Stimulated activated effector memory CD8-positive, alpha-beta T cell treated with anti-CD3 and anti-CD28 coated beads, Interleukin-12 subunit alpha, Interleukin-12 subunit beta, amount 100 ng/mL, for 72 hours (primary cell): ENCODE measurements around the gene DPYSL3.

Experiments
- ATAC-seq: fragments of 150-1000 bp; cut with Tn5 transposase; 2 replicates; pipeline ENCODE4 v1.10.0; 2021
- DNase-seq, 2 donors: peaks; one replicate each; pipeline ENCODE4 v3.0.0; 2021 to 2022; ENCODE audit warnings: low spot score in 2 of 2
- H3K27ac Mint-ChIP-seq: one replicate; pipeline ENCODE4 v1.8.0; 2022; ENCODE audit warnings: mild to moderate bottlenecking, mixed read lengths
- H3K36me3 Mint-ChIP-seq: one replicate; pipeline ENCODE4 v1.8.0; 2022; ENCODE audit warnings: mild to moderate bottlenecking, mixed read lengths
- H3K4me1 Mint-ChIP-seq: one replicate; pipeline ENCODE4 v1.8.0; 2022; ENCODE audit warnings: mixed read lengths
- H3K4me3 Mint-ChIP-seq: one replicate; pipeline ENCODE4 v1.8.0; 2022; ENCODE audit warnings: mild to moderate bottlenecking, mixed read lengths
- H3K9me3 Mint-ChIP-seq: one replicate; pipeline ENCODE4 v1.8.0; 2022; ENCODE audit warnings: mixed read lengths

Gene DPYSL3

DNA sequence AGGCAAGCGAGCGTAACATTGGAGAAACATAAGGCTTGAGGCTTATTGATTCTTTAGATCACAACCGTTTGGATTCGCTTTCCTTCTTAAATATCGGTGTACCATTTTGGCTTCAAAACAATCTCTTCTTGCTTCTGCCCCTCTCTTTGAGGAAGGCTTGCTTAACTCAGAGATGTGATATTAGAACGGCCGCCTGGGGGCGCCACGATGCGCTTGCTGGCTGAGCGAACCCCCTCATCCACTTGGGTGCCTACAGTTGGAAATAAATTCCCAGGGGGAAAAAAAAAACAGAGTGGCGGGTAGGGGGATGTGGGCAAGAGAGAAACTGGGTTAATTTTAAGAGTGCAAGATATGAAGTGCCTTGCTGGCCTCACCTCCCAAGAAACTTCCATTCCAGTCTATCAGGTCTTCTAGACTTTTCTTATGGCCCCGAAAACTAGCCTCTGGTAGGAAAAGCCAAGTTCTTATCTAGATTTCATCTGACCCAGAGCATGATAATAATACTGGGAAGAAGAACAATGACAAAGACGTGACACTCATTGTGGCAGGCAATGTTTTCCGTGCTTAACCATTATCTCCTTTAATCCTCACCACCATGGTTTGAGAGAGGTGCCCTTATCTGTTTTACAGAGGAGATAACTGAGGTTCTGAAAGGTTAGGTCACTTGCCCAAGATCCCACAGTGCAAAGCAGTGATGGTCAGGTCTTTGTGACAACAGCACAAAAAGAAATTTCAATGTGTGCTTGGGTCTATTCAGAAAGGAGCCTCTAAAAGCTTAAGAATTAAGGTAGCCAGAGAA, 115.8 kb downstream of the DPYSL3 start:
- no peaks in the 10 kb centered on the region for H3K4me1 Mint-ChIP-seq
- no peaks in the 10 kb centered on the region for H3K36me3 Mint-ChIP-seq
- ATAC-seq, result no peak
- no peaks in the 10 kb centered on the region for H3K9me3 Mint-ChIP-seq
- H3K27ac Mint-ChIP-seq, result no peak overlapping the region
- H3K4me3 Mint-ChIP-seq, result no peak overlapping the region
- DNase-seq, result no peak

DNA sequence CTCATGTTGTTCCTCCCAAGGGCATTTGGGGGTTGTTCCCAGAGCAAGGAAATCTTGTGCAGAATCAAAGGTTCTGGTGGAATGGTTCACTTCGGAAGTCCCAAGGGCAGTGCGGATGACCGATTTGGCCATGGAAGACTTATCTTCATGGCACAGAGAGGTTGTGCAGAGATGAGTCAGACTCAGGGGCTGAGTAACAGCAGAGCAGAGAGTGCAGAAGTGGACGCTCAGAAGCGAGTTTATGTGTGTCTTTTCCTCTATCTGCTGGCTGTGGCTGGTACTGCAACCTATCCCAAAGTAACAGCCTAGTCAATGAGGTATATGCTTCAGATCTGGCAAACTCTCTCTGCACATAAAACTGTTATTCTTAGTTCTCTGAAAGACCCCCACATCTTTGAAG, 118.1 kb downstream of the DPYSL3 start:
- no peak overlapping the region for H3K27ac Mint-ChIP-seq
- DNase-seq, result no peak
- no peak overlapping the region for H3K4me3 Mint-ChIP-seq
- no peaks in the 10 kb centered on the region for H3K4me1 Mint-ChIP-seq
- no peaks in the 10 kb centered on the region for H3K36me3 Mint-ChIP-seq
- H3K9me3 Mint-ChIP-seq, result no peaks in the 10 kb centered on the region
- peak; percentile 41 for ATAC-seq

DNA sequence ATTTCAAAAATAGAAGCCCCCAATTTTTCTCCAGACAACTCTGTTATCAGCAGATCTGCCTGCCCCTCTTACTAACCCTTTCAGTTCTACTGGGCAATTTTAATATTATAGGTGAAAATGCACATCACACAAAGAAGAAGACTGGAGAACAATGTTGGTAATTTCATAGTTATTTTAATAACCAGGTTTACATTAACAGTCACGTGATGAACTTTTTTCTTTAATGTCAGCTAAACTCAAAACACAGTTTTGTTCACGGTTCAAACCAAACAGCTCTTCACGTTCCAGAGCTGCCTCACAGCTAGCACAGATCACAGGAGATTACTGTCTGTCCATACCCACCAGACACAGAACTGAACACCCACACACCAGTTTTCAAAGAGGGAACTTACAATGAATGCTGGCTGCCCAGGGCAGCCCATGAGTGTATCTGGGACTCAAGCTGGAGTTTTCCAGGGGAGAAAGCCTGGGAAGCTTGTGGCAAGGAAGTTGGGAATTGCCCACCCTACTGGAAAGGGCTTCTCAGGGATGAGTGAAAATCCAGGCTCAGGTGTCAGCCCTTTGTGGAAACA, 119.1 kb downstream of the DPYSL3 start:
- Mint-ChIP-seq H3K36me3 (no peaks in the 10 kb centered on the region), H3K4me1 (no peaks in the 10 kb centered on the region), H3K4me3 (no peak overlapping the region), H3K9me3 (no peaks in the 10 kb centered on the region), H3K27ac (no peak overlapping the region)
- DNase-seq, result no peak
- no peak for ATAC-seq

DNA sequence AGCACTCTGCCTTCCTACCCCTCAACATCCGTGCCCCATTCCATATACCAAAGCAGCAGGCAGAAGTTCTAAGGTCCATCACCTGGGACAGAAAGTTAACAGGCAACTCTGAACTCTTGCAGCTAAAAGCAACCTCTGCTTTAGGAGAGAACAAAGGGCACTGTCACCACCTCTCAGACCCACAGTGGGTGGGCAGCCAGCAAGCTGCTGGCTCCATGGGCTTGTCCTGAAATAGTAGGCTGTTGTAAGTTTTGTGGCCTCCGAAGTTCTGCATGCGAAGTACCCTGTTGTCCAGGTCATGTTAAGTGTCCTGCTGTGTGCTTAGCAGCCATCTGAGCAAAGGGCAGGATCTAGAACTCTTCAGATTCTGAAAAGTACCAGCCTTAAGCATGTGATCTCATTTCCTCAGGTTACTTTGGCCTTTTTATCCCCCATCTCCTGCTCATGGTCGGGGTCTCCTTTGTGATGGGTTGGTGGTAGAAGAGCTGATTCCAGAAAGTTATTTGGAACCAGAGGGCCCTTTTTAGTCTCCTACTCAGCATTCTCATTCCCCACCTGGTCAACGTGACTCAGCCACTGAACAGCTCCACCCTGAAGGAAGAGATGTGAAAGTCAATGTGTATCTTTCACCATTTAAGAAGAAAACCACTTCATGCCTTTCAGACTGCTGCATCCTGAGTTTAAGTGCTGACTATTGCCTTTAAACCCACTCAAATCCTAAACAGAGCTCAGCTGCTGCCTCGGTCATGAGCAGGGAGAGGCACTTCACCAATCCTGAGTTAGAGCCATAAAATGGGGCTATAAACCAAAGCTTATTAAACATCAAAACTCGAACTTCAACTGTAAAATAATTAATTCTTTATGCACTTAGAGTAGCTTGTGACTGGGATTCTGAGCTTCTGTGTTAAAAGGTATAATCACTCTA, 121.4 kb downstream of the DPYSL3 start:
- no peak for DNase-seq
- H3K4me3 Mint-ChIP-seq, result no peak overlapping the region
- no peaks in the 10 kb centered on the region for H3K9me3 Mint-ChIP-seq
- no peak overlapping the region for H3K27ac Mint-ChIP-seq
- H3K36me3 Mint-ChIP-seq, result no peaks in the 10 kb centered on the region
- no peaks in the 10 kb centered on the region for H3K4me1 Mint-ChIP-seq
- no peak for ATAC-seq

- Mint-ChIP-seq H3K27ac (no peak overlapping the region), H3K4me1 (no peaks in the 10 kb centered on the region), H3K9me3 (no peaks in the 10 kb centered on the region), H3K4me3 (no peak overlapping the region), H3K36me3 (no peaks in the 10 kb centered on the region)
- DNase-seq (no peak), ATAC-seq (peak; percentile 22)
Measured at GRCh38 chr5:147387109-147387508, 122.8 kb downstream of the DPYSL3 start.

DNA sequence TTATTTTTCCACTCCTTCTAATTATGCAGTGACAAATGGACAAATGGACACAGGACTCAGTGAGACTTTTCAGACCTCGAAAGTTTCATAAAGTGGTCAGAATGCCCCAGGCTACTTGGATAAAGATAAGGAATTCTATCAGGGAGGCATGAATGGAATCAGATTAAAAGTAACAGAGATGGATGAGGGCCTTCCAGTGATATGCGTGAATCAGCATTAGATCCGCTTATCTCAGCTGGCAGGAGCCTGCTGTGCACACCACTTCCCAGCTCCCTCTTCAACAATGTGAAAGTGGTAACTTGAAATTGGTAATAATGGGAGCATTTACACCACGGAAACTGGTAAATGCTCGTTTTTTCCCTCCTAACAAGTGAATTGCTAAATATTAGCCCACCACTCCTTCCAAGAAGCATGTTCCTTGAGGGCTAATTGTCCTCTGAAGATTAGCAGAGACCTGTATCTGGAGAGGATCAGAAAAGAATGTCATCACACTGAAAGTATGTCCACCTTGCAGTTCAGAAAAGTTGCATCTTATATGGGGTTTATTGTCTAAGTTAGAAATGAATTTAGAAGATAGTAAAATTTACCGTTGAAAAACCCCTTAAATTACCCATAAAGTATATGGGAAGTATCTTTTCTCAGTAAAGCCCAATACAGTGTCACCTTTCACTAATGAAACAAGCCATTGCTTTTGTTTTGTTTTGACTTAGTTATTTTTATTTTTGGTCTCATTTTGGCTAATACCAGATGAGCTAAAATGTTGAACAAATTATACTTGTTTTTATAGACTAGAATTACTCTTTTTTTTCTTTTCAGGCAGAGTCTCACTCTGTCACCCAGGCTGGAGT, 125.3 kb downstream of the DPYSL3 start:
- H3K4me3 Mint-ChIP-seq, result no peak overlapping the region
- H3K36me3 Mint-ChIP-seq, result no peaks in the 10 kb centered on the region
- H3K27ac Mint-ChIP-seq, result no peak overlapping the region
- ATAC-seq, result no peak
- DNase-seq, result no peak
- no peaks in the 10 kb centered on the region for H3K9me3 Mint-ChIP-seq
- no peaks in the 10 kb centered on the region for H3K4me1 Mint-ChIP-seq

- ATAC-seq, result no peak
- Mint-ChIP-seq H3K36me3 (no peaks in the 10 kb centered on the region), H3K4me1 (no peaks in the 10 kb centered on the region), H3K9me3 (no peaks in the 10 kb centered on the region), H3K27ac (no peak overlapping the region), H3K4me3 (no peak overlapping the region)
- DNase-seq, result no peak
Measured at GRCh38 chr5:147382776-147383175, 127.1 kb downstream of the DPYSL3 start.

DNA sequence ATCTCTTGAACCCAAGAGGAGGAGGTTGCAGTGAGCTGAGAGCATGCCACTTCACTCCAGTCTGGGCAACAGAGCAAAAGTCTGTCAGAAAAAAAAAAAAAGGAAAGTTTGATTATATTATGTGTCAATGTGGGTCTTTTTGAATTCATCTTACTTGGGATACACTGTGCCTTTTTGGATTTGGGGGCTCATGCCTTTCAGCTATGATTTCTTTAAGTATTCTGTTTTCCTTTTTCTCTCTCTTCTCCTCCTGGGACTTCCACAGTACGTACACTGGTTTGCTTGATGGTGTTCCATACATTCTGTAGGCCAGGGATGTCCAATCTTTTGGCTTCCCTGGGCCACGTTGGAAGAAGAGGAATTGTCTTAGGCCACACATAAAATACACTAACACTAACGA, 128.3 kb downstream of the DPYSL3 start:
- no peak overlapping the region for H3K27ac Mint-ChIP-seq
- no peaks in the 10 kb centered on the region for H3K9me3 Mint-ChIP-seq
- H3K4me1 Mint-ChIP-seq, result no peaks in the 10 kb centered on the region
- H3K36me3 Mint-ChIP-seq, result no peaks in the 10 kb centered on the region
- no peak overlapping the region for H3K4me3 Mint-ChIP-seq
- ATAC-seq (no peak), DNase-seq (no peak)

GRCh38 chr5:147377682-147378081, 132.2 kb downstream of the DPYSL3 start:
- Mint-ChIP-seq H3K4me1 (no peaks in the 10 kb centered on the region), H3K36me3 (no peaks in the 10 kb centered on the region), H3K27ac (no peak overlapping the region), H3K9me3 (no peaks in the 10 kb centered on the region), H3K4me3 (no peak overlapping the region)
- ATAC-seq, result no peak
- no peak for DNase-seq

GRCh38 chr5:147375151-147375550, 134.7 kb downstream of the DPYSL3 start:
- Mint-ChIP-seq H3K36me3 (no peaks in the 10 kb centered on the region), H3K4me3 (no peak overlapping the region), H3K9me3 (peaks cover 2% of the 10 kb centered on the region), H3K27ac (no peak overlapping the region), H3K4me1 (no peaks in the 10 kb centered on the region)
- ATAC-seq (no peak), DNase-seq (no peak)

GRCh38 chr5:147373328-147373727, 136.5 kb downstream of the DPYSL3 start:
- H3K27ac Mint-ChIP-seq, result no peak overlapping the region
- peaks cover 2% of the 10 kb centered on the region for H3K9me3 Mint-ChIP-seq
- H3K36me3 Mint-ChIP-seq, result no peaks in the 10 kb centered on the region
- DNase-seq (no peak), ATAC-seq (no peak)
- no peaks in the 10 kb centered on the region for H3K4me1 Mint-ChIP-seq
- H3K4me3 Mint-ChIP-seq, result no peak overlapping the region

DNA sequence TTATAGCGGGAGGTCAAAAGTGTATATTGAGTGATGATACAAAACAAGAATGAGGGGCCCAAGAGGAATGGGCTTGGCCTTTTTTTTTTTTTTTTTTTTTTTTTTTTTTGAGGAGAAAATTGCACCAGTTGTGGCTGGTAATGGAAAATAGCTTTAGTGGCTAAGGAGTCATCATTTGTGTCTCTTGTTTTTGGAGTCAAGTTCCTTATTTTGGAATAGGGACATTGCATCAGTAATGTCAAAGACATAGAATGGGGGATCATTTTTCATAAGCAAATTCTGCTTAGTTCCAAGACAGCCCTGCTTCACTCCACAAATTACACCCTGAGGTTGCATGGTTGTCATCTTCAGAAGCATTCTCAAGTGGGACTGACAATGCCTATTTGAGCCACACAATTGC, 137.7 kb downstream of the DPYSL3 start:
- Mint-ChIP-seq H3K9me3 (peaks cover 2% of the 10 kb centered on the region), H3K27ac (no peak overlapping the region), H3K36me3 (no peaks in the 10 kb centered on the region), H3K4me1 (no peaks in the 10 kb centered on the region), H3K4me3 (no peak overlapping the region)
- ATAC-seq (no peak), DNase-seq (no peak)

DNA sequence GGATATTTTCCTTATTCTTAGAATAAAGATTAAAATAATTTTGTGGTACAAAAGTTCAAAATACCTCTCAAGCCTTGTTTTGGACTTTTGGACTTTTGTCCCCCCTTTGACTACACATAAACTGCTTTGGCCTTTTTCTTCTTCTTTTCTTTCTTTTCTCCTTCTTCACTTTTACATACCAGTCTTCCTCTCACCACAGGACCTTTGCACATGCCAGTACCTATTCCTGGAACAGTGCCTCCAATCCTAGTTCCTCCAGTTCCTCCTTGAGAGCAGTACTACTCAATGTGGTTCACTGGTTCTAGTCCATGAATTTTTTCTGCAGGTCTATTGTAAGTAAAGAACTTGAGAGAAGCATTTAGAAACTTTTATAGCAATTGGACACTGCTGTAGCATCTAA, 138.6 kb downstream of the DPYSL3 start:
- H3K27ac Mint-ChIP-seq, result no peak overlapping the region
- peaks cover 2% of the 10 kb centered on the region for H3K9me3 Mint-ChIP-seq
- H3K4me3 Mint-ChIP-seq, result no peak overlapping the region
- H3K4me1 Mint-ChIP-seq, result no peaks in the 10 kb centered on the region
- no peaks in the 10 kb centered on the region for H3K36me3 Mint-ChIP-seq
- DNase-seq, result no peak
- no peak for ATAC-seq

DNA sequence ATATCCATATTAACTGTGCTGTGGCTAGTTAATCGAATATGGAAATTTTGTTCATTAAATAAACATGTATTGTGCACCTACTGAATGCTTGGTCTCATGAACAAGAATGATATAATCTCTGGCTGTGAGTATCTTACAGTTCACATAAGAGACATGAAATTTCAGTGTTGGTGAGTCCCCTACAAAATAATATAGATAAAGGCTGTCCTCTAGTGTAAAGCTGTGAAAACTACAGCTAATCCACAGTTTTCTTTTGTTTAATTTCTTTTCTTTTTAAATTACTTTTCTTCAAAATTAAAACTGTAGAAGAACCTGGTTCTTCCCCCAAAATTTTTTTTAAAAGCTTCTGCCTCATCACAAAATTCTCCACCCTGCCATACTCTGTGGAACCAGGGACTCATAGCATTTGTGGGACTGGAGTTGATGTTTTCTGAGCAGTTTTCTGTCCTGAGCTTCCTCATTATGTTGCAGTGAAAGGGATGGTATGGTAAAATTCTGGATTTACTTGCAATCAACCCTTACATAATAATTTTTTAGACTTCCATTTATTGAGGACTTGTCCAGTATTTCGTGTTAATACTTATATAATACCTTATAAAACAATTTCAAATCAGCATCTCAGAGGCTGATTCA, 140.0 kb downstream of the DPYSL3 start:
- ATAC-seq (no peak), DNase-seq (no peak)
- H3K36me3 Mint-ChIP-seq, result no peaks in the 10 kb centered on the region
- H3K9me3 Mint-ChIP-seq, result peaks cover 2% of the 10 kb centered on the region
- no peaks in the 10 kb centered on the region for H3K4me1 Mint-ChIP-seq
- H3K27ac Mint-ChIP-seq, result no peak overlapping the region
- no peak overlapping the region for H3K4me3 Mint-ChIP-seq
